Thoracic aorta (tissue), 2 donors: ENCODE results near the gene OR10R2. TPM values are rescaled to one million over a fixed set of nuclear protein-coding genes. Genes with fewer than 3 reads are reported as not detected.

ENCODE experiments used
- ATAC-seq: fragments of 150-250 bp; one replicate; pipeline ENCODE4 v1.8.0; 2017; ENCODE audit warnings: low read depth; ENCODE audit not compliant: insufficient number of reproducible peaks, low FRiP score
- DNase-seq: peaks from one replicate; pipeline ENCODE4 v3.0.0-alpha.2; 2020; ENCODE audit warnings: low spot score
- H3K27ac ChIP-seq, 2 donors: fragments of 200-600 bp; sonication (generic); 1 replicate in 1 of 2; 2 replicates in 1 of 2; pipeline ENCODE4 v1.5.1; 2016; ENCODE audit warnings: mild to moderate bottlenecking in 2 of 2, moderate library complexity in 2 of 2
- H3K27me3 ChIP-seq: fragments of 200-600 bp; sonication (generic); replicated peaks from 2 replicates; pipeline ENCODE4 v1.6.0; 2016; ENCODE audit warnings: mild to moderate bottlenecking; ENCODE audit not compliant: insufficient read depth
- H3K36me3 ChIP-seq: fragments of 200-600 bp; sonication (generic); one replicate; pipeline ENCODE4 v1.5.1; 2016
- H3K4me1 ChIP-seq, 2 donors: fragments of 200-600 bp; sonication (generic); 1 replicate in 1 of 2; 2 replicates in 1 of 2; pipeline versions ENCODE4 v1.5.1 to v1.6.0; 2016; ENCODE audit warnings: low read depth in 2 of 2, mild to moderate bottlenecking in 1 of 2; ENCODE audit not compliant: control insufficient read depth in 1 of 2
- H3K4me3 ChIP-seq: fragments of 200-600 bp; sonication (generic); 2 replicates; pipeline ENCODE4 v1.5.1; 2016; ENCODE audit warnings: mild to moderate bottlenecking
- H3K9me3 ChIP-seq: fragments of 200-600 bp; sonication (generic); 2 replicates; pipeline ENCODE4 v1.5.1; 2016
- CTCF ChIP-seq: fragments of 200-600 bp; sonication (generic); IDR thresholded peaks from one replicate; pipeline ENCODE4 v1.5.1; 2019; ENCODE audit warnings: antibody characterized with exemption
- total RNA-seq, 2 donors: library from RNA; depleted of rRNA; stranded (reverse); fragments of >200 nt; gene quantifications; one replicate each; pipeline versions ENCODE4 v1.1.0 to v1.2.3, GENCODE V29; 2016

OR10R2 gene
- total RNA-seq, 2 donors from 2014 or later: not detected

- no peaks in the 10 kb centered on the region for H3K36me3 ChIP-seq
- DNase-seq (no peak), ATAC-seq (no peak)
- peak; percentile 23 for TF ChIP-seq CTCF
- no peaks in the 10 kb centered on the region for H3K27me3 ChIP-seq
- no peaks in the 10 kb centered on the region for H3K9me3 ChIP-seq
- H3K4me1 ChIP-seq: peaks cover 10 to 33% of the 10 kb centered on the region in 2 donors
- no peak overlapping the region for H3K27ac ChIP-seq
- H3K4me3 ChIP-seq: no peak overlapping the region
These were observed 34.5 kb downstream of the OR10R2 start for GRCh38 chr1:158506369-158506987.

- H3K4me1 ChIP-seq: peaks cover 10 to 34% of the 10 kb centered on the region in 2 donors
- no peak for DNase-seq
- no peaks in the 10 kb centered on the region for H3K36me3 ChIP-seq
- H3K27me3 ChIP-seq: no peaks in the 10 kb centered on the region
- H3K4me3 ChIP-seq: no peak overlapping the region
- TF ChIP-seq CTCF: no peak
- ATAC-seq: no peak
- H3K9me3 ChIP-seq: no peaks in the 10 kb centered on the region
- H3K27ac ChIP-seq: no peak overlapping the region
These were observed 35.5 kb downstream of the OR10R2 start for GRCh38 chr1:158507511-158507910.

GRCh38 chr1:158509471-158510156 lies 37.6 kb downstream of the OR10R2 start:
- DNase-seq: no peak
- TF ChIP-seq CTCF: no peak
- Histone ChIP-seq H3K4me3 (peak overlapping the region; percentile 20), H3K27me3 (no peaks in the 10 kb centered on the region), H3K36me3 (no peaks in the 10 kb centered on the region), H3K9me3 (no peaks in the 10 kb centered on the region), H3K27ac (no peak overlapping the region), H3K4me1 (peaks cover 10 to 34% of the 10 kb centered on the region in 2 donors)
- ATAC-seq: peak; percentile 60

- Histone ChIP-seq H3K27ac (no peak overlapping the region), H3K9me3 (no peaks in the 10 kb centered on the region), H3K36me3 (no peaks in the 10 kb centered on the region), H3K4me1 (no peaks in the 10 kb centered on the region), H3K4me3 (no peak overlapping the region), H3K27me3 (no peaks in the 10 kb centered on the region)
- TF ChIP-seq CTCF: no peak
- DNase-seq (no peak), ATAC-seq (no peak)
These were observed 44.9 kb downstream of the OR10R2 start for GRCh38 chr1:158516966-158517365.

GRCh38 chr1:158520021-158520420 lies 48.0 kb downstream of the OR10R2 start:
- Histone ChIP-seq H3K9me3 (no peaks in the 10 kb centered on the region), H3K36me3 (no peaks in the 10 kb centered on the region), H3K27ac (no peak overlapping the region), H3K27me3 (no peaks in the 10 kb centered on the region), H3K4me1 (no peaks in the 10 kb centered on the region), H3K4me3 (no peak overlapping the region)
- DNase-seq (no peak), ATAC-seq (no peak)
- TF ChIP-seq CTCF: no peak
